ENCODE data around the gene NCAPD2. TPM values are rescaled to one million over a fixed set of nuclear protein-coding genes. Genes with fewer than 3 reads are reported as not detected.
A peak's percentile ranks its signal among the peaks of the same experiment; 100 is the strongest.

NCAPD2 gene
- total and polyA plus RNA-seq, 2 donors (not counting 1 experiment from before 2014, with no cell fraction given) = 19.9 to 42.1 TPM

DNA sequence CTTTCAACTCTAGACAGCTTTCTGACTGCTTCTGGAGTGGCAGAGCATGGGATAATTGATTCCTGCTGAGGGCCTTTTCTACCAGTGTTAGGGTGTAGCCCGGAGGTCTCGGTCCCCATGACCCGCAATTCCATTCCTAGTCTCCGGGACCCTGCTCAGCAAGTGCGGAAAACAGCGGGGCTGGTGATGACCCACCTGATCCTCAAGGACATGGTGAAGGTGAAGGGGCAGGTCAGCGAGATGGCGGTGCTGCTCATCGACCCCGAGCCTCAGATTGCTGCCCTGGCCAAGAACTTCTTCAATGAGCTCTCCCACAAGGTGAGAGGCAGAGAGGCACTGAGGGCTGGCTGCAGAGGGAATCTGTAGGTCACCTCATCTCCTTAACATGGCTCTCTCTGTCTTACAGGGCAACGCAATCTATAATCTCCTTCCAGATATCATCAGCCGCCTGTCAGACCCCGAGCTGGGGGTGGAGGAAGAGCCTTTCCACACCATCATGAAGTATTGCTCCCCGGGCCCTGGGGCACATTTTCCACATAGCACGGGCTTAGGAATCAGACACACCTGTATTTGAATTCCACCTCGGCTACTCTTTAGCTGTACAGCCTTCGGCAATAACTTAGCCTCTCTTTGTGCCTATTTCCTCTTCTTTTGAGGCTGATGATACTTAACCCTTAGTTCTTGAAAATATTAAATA is 34.8 kb downstream of the NCAPD2 start:
- Histone ChIP-seq H3K79me2 (ENCODE audit: control insufficient read depth, insufficient read depth, low read length) (no peaks in the 10 kb centered on the region), H3K9me3 (ENCODE audit: control extremely low read depth in 1 of 3, control insufficient read depth in 2 of 3, insufficient read depth in 1 of 3, low read length in 2 of 3) (no peaks in the 10 kb centered on the region), H3K27me3 (replicated peaks in 1 of 4; ENCODE audit: control extremely low read depth in 1 of 4, control insufficient read depth in 3 of 4, insufficient read depth in 4 of 4, low read length in 3 of 4) (no peaks in the 10 kb centered on the region), H4K20me1 (ENCODE audit: control insufficient read depth, insufficient read depth, low read length, poor library complexity, severe bottlenecking) (no peaks in the 10 kb centered on the region), H3K4me3 (ENCODE audit: control extremely low read depth in 1 of 5, extremely low read depth in 1 of 5, insufficient read depth in 1 of 5, low read depth in 2 of 5, low read length in 4 of 5) (no peak overlapping the region), H3K27ac (ENCODE audit: low read length in 2 of 2) (no peak overlapping the region), H3K9ac (ENCODE audit: low read length) (no peak overlapping the region), H3K36me3 (replicated peaks in 1 of 2; ENCODE audit: control extremely low read depth in 1 of 2, control insufficient read depth in 1 of 2, extremely low read depth in 1 of 2, insufficient read depth in 2 of 2, low read length in 1 of 2) (peaks cover 5 to 72% of the 10 kb centered on the region in 2 experiments), H2AFZ (ENCODE audit: insufficient read depth, low read depth, low read length, poor library complexity, severe bottlenecking) (no peak overlapping the region), H3K4me2 (replicated peaks; ENCODE audit: low read depth, low read length, poor library complexity, severe bottlenecking) (no peak overlapping the region), H3K4me1 (ENCODE audit: control insufficient read depth in 2 of 2, insufficient read depth in 2 of 2, low read length in 2 of 2) (peaks cover 16 to 18% of the 10 kb centered on the region in 2 donors)
- over 99% methylated on average over 15 of the region's 17 CpGs for WGBS (ENCODE audit: insufficient coverage)
- no peak overlapping the region for H3K27ac Mint-ChIP-seq
- no peaks in the 10 kb centered on the region for H3K27me3 Mint-ChIP-seq
- no peak for DNase-seq
- peaks cover 18% of the 10 kb centered on the region for H3K4me1 Mint-ChIP-seq
- ChIA-PET CTCF (interaction anchor here (1.1 kb wide), 1 partner anchor 63 kb away, joined by 3 read pairs; no protein-coding TSS in a partner anchor), POLR2A (no interaction called here)
- H3K4me3 Mint-ChIP-seq = no peak overlapping the region
- intact Hi-C loops (cut with micrococcal nuclease) = no loop called here
- TF ChIP-seq, protein P1, sequence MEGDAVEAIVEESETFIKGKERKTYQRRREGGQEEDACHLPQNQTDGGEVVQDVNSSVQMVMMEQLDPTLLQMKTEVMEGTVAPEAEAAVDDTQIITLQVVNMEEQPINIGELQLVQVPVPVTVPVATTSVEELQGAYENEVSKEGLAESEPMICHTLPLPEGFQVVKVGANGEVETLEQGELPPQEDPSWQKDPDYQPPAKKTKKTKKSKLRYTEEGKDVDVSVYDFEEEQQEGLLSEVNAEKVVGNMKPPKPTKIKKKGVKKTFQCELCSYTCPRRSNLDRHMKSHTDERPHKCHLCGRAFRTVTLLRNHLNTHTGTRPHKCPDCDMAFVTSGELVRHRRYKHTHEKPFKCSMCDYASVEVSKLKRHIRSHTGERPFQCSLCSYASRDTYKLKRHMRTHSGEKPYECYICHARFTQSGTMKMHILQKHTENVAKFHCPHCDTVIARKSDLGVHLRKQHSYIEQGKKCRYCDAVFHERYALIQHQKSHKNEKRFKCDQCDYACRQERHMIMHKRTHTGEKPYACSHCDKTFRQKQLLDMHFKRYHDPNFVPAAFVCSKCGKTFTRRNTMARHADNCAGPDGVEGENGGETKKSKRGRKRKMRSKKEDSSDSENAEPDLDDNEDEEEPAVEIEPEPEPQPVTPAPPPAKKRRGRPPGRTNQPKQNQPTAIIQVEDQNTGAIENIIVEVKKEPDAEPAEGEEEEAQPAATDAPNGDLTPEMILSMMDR (IDR thresholded peaks at IDR 0.05) = no peak
- TF ChIP-seq EZH2 (IDR thresholded peaks at IDR 0.05; ENCODE audit: borderline replicate concordance, insufficient read depth, low read depth, low read length, poor library complexity, severe bottlenecking) = no peak
- no peaks in the 10 kb centered on the region for H3K9me3 Mint-ChIP-seq (ENCODE audit: insufficient read depth)
- ATAC-seq (ENCODE audit: low read depth) = no peak

- TF ChIP-seq, protein P1 (IDR thresholded peaks at IDR 0.05) = no peak
- no peak for TF ChIP-seq EZH2 (IDR thresholded peaks at IDR 0.05; ENCODE audit: borderline replicate concordance, insufficient read depth, low read depth, low read length, poor library complexity, severe bottlenecking)
- no peak for DNase-seq
- POLR2A ChIA-PET = interaction anchor here (0.7 kb wide), 1 partner anchor 34 kb away, joined by 5 read pairs; no protein-coding TSS in a partner anchor
- intact Hi-C loops (cut with micrococcal nuclease) = no loop called here
- Histone ChIP-seq H3K9me3 (ENCODE audit: control extremely low read depth in 1 of 3, control insufficient read depth in 2 of 3, insufficient read depth in 1 of 3, low read length in 2 of 3) (no peaks in the 10 kb centered on the region), H3K4me1 (ENCODE audit: control insufficient read depth in 2 of 2, insufficient read depth in 2 of 2, low read length in 2 of 2) (peaks cover 17 to 23% of the 10 kb centered on the region in 2 donors), H3K27me3 (replicated peaks in 1 of 4; ENCODE audit: control extremely low read depth in 1 of 4, control insufficient read depth in 3 of 4, insufficient read depth in 4 of 4, low read length in 3 of 4) (no peaks in the 10 kb centered on the region), H3K4me3 (ENCODE audit: control extremely low read depth in 1 of 5, extremely low read depth in 1 of 5, insufficient read depth in 1 of 5, low read depth in 2 of 5, low read length in 4 of 5) (no peak overlapping the region), H3K27ac (ENCODE audit: low read length in 2 of 2) (no peak overlapping the region), H3K79me2 (ENCODE audit: control insufficient read depth, insufficient read depth, low read length) (no peaks in the 10 kb centered on the region), H3K4me2 (replicated peaks; ENCODE audit: low read depth, low read length, poor library complexity, severe bottlenecking) (no peak overlapping the region), H4K20me1 (ENCODE audit: control insufficient read depth, insufficient read depth, low read length, poor library complexity, severe bottlenecking) (no peaks in the 10 kb centered on the region), H2AFZ (ENCODE audit: insufficient read depth, low read depth, low read length, poor library complexity, severe bottlenecking) (no peak overlapping the region), H3K9ac (ENCODE audit: low read length) (no peak overlapping the region), H3K36me3 (replicated peaks in 1 of 2; ENCODE audit: control extremely low read depth in 1 of 2, control insufficient read depth in 1 of 2, extremely low read depth in 1 of 2, insufficient read depth in 2 of 2, low read length in 1 of 2) (peaks cover 5 to 67% of the 10 kb centered on the region in 2 experiments)
- CTCF ChIA-PET = interaction anchor here (1.1 to 1.7 kb wide), 2 partner anchors 36 to 64 kb away, joined by 3 read pairs; partner anchors contain the start of gene MRPL51
- ATAC-seq (ENCODE audit: low read depth) = no peak
- H3K27ac Mint-ChIP-seq = peak overlapping the region; percentile 41
- no peak overlapping the region for H3K4me3 Mint-ChIP-seq
- H3K27me3 Mint-ChIP-seq = no peaks in the 10 kb centered on the region
- no peaks in the 10 kb centered on the region for H3K9me3 Mint-ChIP-seq (ENCODE audit: insufficient read depth)
- WGBS (ENCODE audit: insufficient coverage) = 100% methylated on average over 1 of the region's 9 CpGs
- H3K4me1 Mint-ChIP-seq = peaks cover 22% of the 10 kb centered on the region
These were observed 35.4 kb downstream of the NCAPD2 start for GRCh38 chr12:6529291-6529737.

Data from B cell (primary cell).